Adipocyte (in vitro differentiated cells): ENCODE measurements around the gene PDZD2.
A peak's percentile ranks its signal among the peaks of the same experiment; 100 is the strongest.
"Not testable (repeated sequence)": the region's sequence is repeated elsewhere in the genome, so short reads cannot be mapped to it uniquely, and the experiment has no call there.

Experiments
- DNase-seq: peaks from one replicate; pipeline ENCODE4 v3.0.0-alpha.2; 2015; ENCODE audit warnings: low read depth
- H3K27me3 ChIP-seq: replicated peaks from 2 replicates; pipeline ENCODE4 v1.7.0; 2013; ENCODE audit warnings: mild to moderate bottlenecking, low read length, moderate library complexity; ENCODE audit not compliant: control insufficient read depth, insufficient read depth
- H3K36me3 ChIP-seq: 2 replicates; pipeline ENCODE4 v1.7.0; 2013; ENCODE audit warnings: low read length, mild to moderate bottlenecking, moderate library complexity; ENCODE audit not compliant: control insufficient read depth, insufficient read depth, severe bottlenecking
- H3K4me1 ChIP-seq: 2 replicates; pipeline ENCODE4 v1.7.0; 2013; ENCODE audit warnings: mild to moderate bottlenecking, low read length, moderate library complexity; ENCODE audit not compliant: control insufficient read depth, insufficient read depth
- H3K4me3 ChIP-seq: 2 replicates; pipeline ENCODE4 v1.7.0; 2013; ENCODE audit warnings: mild to moderate bottlenecking, low read length, moderate library complexity
- H3K9ac ChIP-seq: 2 replicates; pipeline ENCODE4 v1.7.0; 2013; ENCODE audit warnings: mild to moderate bottlenecking, low read length, moderate library complexity
- H3K9me3 ChIP-seq: 2 replicates; pipeline ENCODE4 v1.7.0; 2013; ENCODE audit warnings: mild to moderate bottlenecking, low read length, moderate library complexity; ENCODE audit not compliant: control insufficient read depth

PDZD2 gene

DNA sequence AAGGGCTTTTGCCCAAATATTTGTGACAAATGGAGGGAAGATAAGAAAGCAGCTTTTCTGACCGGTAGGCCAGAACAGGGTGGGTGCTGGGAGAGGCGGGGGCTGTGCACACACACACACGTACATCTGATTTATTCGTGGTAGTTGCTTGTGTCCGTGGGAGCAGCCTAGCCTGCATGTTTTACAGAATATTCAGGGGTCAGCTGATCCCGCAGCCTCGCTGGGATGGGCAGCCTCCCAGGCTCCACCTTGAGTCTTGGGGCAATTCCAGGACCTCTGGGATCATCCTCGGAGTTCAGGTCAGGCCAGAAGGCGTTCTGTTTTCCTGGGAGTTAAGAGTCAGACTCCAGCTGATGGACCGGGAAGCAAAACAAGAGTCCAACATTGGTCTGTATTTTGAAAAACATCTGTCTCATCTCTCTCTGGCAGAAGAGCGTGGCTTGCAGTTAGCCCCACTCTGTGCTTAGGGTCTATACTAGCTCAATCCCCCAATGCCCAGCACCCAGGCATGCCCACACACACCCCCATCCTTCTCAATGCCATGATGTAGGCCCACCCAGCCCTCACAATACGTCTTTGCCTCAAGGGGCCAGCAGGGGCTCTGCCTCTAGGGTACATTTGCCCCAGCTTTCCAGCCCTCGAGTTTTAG is 324.6 kb downstream of the PDZD2 start:
- H3K9me3 ChIP-seq, result no peaks in the 10 kb centered on the region
- H3K9ac ChIP-seq, result no peak overlapping the region
- H3K27me3 ChIP-seq, result peaks cover 29% of the 10 kb centered on the region
- H3K36me3 ChIP-seq, result no peaks in the 10 kb centered on the region
- H3K4me3 ChIP-seq, result no peak overlapping the region
- peaks cover 20% of the 10 kb centered on the region for H3K4me1 ChIP-seq
- DNase-seq, result no peak

DNA sequence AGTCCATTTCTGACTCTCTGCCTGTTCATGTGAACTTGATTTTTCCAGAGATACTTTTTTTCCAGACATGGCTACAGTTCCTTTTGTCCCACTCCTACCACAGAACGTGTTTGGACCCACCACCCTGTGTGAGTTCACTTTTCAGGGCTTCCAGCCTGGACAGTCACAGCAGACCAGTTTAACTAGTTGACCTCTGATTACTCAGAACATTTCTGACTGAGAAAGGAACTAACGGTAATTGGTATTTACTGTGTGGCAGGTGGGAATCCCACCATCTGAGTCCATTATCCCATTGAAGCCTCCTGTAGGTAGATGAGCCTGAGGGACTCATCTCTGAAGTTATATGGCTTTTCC is 325.1 kb downstream of the PDZD2 start:
- DNase-seq, result no peak

GRCh38 chr5:31965227-31965626 is 326.3 kb downstream of the PDZD2 start:
- Histone ChIP-seq H3K27me3 (peaks cover 27% of the 10 kb centered on the region), H3K9ac (no peak overlapping the region), H3K4me3 (no peak overlapping the region), H3K36me3 (no peaks in the 10 kb centered on the region), H3K9me3 (no peaks in the 10 kb centered on the region), H3K4me1 (peaks cover 20% of the 10 kb centered on the region)
- DNase-seq, result no peak

More for the DNA sequence above, 325.1 kb downstream of the PDZD2 start:
- Histone ChIP-seq H3K4me1 (peaks cover 20% of the 10 kb centered on the region), H3K9ac (no peak overlapping the region), H3K27me3 (peaks cover 33% of the 10 kb centered on the region), H3K36me3 (no peaks in the 10 kb centered on the region), H3K4me3 (no peak overlapping the region), H3K9me3 (no peaks in the 10 kb centered on the region)

- peaks cover 27% of the 10 kb centered on the region for H3K27me3 ChIP-seq
- H3K36me3 ChIP-seq, result no peaks in the 10 kb centered on the region
- no peak for DNase-seq
- no peak overlapping the region for H3K9ac ChIP-seq
- H3K4me1 ChIP-seq, result peaks cover 20% of the 10 kb centered on the region
- no peaks in the 10 kb centered on the region for H3K9me3 ChIP-seq
- no peak overlapping the region for H3K4me3 ChIP-seq
Observed at GRCh38 chr5:31966936-31967335, 328.0 kb downstream of the PDZD2 start.

GRCh38 chr5:31967461-31967860 is 328.5 kb downstream of the PDZD2 start:
- Histone ChIP-seq H3K36me3 (no peaks in the 10 kb centered on the region), H3K9me3 (no peaks in the 10 kb centered on the region), H3K27me3 (peaks cover 23% of the 10 kb centered on the region), H3K4me3 (no peak overlapping the region), H3K4me1 (peaks cover 15% of the 10 kb centered on the region), H3K9ac (no peak overlapping the region)
- DNase-seq, result no peak

GRCh38 chr5:31972558-31972957 is 333.6 kb downstream of the PDZD2 start:
- H3K9me3 ChIP-seq, result peaks cover 4% of the 10 kb centered on the region
- H3K36me3 ChIP-seq, result no peaks in the 10 kb centered on the region
- H3K4me1 ChIP-seq, result no peaks in the 10 kb centered on the region
- no peak for DNase-seq
- peaks cover 26% of the 10 kb centered on the region for H3K27me3 ChIP-seq
- no peak overlapping the region for H3K9ac ChIP-seq
- no peak overlapping the region for H3K4me3 ChIP-seq

DNA sequence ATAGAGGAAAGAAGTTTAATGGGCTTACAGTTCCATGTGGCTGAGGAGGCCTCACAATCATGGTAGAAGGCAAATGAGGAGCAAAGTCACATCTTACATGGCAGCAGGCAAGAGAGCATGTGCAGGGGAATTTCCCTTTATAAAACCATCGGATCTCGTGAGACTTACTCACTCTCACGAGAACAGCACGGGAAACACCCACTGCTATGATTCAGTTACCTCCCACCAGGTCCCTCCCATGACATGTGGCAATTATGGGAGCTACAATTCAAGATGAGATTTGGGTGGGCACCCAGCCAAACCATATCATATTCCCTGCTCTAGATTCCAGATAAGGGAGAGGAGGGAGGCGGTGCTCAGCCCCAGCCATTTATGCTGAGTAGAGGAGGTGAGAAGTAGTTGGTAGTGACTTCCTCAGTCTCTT is 336.3 kb downstream of the PDZD2 start:
- DNase-seq, H3K9me3 ChIP-seq, H3K9ac ChIP-seq, H3K4me1 ChIP-seq, H3K4me3 ChIP-seq, H3K36me3 ChIP-seq: not testable (repeated sequence)
- peaks cover 20% of the 10 kb centered on the region for H3K27me3 ChIP-seq

GRCh38 chr5:31976169-31976568 is 337.2 kb downstream of the PDZD2 start:
- Histone ChIP-seq H3K9me3 (peaks cover 4% of the 10 kb centered on the region), H3K9ac (no peak overlapping the region), H3K4me1 (no peaks in the 10 kb centered on the region), H3K27me3 (peaks cover 23% of the 10 kb centered on the region), H3K36me3 (no peaks in the 10 kb centered on the region), H3K4me3 (no peak overlapping the region)
- DNase-seq, result no peak

DNA sequence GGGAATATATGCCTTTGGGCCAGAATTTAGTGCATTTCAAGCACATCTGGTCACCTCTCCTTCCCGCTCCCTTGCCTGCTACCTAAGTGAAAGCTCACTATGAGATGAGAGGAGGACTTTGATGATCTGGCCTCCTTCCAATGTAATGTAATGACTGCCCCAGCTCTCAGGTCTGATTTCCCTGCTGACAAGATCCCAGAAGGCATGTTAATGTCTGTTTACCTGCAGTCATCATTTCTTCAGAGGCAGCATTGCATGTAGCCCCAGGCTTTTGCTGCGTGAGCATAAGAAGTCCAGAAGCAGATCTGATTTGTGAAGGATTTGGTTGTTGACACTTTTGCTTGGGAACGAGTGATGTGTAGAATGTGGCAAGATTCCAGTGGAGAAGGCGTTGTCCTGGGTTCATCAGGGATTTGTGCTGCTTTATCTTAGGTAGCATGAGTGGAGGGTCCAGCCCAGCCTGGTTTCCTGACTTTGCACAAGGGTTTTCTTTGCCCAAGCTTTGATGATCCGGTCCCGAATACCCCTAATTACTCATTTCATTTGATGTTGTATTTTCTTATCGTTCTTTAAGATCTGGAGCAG is 342.5 kb downstream of the PDZD2 start:
- H3K4me3 ChIP-seq, result no peak overlapping the region
- peaks cover 23% of the 10 kb centered on the region for H3K27me3 ChIP-seq
- peaks cover 14% of the 10 kb centered on the region for H3K4me1 ChIP-seq
- no peaks in the 10 kb centered on the region for H3K36me3 ChIP-seq
- H3K9me3 ChIP-seq, result no peaks in the 10 kb centered on the region
- no peak for DNase-seq
- H3K9ac ChIP-seq, result no peak overlapping the region

GRCh38 chr5:31982027-31982426 is 343.1 kb downstream of the PDZD2 start:
- H3K4me1 ChIP-seq, result peaks cover 14% of the 10 kb centered on the region
- peaks cover 23% of the 10 kb centered on the region for H3K27me3 ChIP-seq
- no peak for DNase-seq
- H3K9ac ChIP-seq, result no peak overlapping the region
- H3K4me3 ChIP-seq, result no peak overlapping the region
- H3K36me3 ChIP-seq, result no peaks in the 10 kb centered on the region
- no peaks in the 10 kb centered on the region for H3K9me3 ChIP-seq

GRCh38 chr5:31982621-31983020 is 343.7 kb downstream of the PDZD2 start:
- peak; percentile 13 for DNase-seq
- H3K9me3 ChIP-seq, result no peaks in the 10 kb centered on the region
- H3K9ac ChIP-seq, result no peak overlapping the region
- H3K27me3 ChIP-seq, result peaks cover 23% of the 10 kb centered on the region
- H3K4me3 ChIP-seq, result no peak overlapping the region
- H3K36me3 ChIP-seq, result peaks cover 6% of the 10 kb centered on the region
- H3K4me1 ChIP-seq, result peaks cover 14% of the 10 kb centered on the region

GRCh38 chr5:31983851-31984250 is 344.9 kb downstream of the PDZD2 start:
- Histone ChIP-seq H3K27me3 (peaks cover 23% of the 10 kb centered on the region), H3K36me3 (peaks cover 10% of the 10 kb centered on the region), H3K9ac (no peak overlapping the region), H3K4me1 (peaks cover 23% of the 10 kb centered on the region), H3K4me3 (no peak overlapping the region), H3K9me3 (no peaks in the 10 kb centered on the region)
- no peak for DNase-seq
